Measurements from ENCODE around the gene AKAP13. TPM values are rescaled to one million over a fixed set of nuclear protein-coding genes. Genes with fewer than 3 reads are reported as not detected.

The AKAP13 gene
- polyA plus RNA-seq, 1 donor from 2014 or later, result 152 TPM

DNA sequence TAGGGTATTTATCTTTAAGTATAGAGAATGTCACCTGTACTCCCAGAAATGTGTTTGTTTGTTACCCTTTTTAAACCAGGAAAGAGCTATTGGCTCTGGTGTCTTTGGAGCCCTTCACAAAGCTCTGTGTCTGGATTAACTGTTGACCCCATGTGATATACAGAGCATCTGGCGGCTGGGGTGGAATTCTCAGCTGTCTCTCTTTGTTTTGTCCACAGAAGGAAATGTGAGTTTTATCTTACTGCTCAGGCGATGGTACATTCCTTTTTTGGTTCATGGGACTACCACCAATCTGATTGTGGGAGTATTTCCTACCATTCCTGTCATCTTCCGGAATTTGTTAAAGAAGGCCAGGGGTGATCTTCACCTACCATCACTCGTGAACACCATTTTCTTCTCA is 120.3 kb downstream of the AKAP13 start:
- Mint-ChIP-seq H3K36me3 (peaks cover 3% of the 10 kb centered on the region), H3K4me3 (no peak overlapping the region), H3K4me1 (peaks cover 52 to 70% (median 64%) of the 10 kb centered on the region in 3 donors), H3K9me3 (no peaks in the 10 kb centered on the region), H3K27me3 (no peaks in the 10 kb centered on the region), H3K27ac (no peak overlapping the region)

DNA sequence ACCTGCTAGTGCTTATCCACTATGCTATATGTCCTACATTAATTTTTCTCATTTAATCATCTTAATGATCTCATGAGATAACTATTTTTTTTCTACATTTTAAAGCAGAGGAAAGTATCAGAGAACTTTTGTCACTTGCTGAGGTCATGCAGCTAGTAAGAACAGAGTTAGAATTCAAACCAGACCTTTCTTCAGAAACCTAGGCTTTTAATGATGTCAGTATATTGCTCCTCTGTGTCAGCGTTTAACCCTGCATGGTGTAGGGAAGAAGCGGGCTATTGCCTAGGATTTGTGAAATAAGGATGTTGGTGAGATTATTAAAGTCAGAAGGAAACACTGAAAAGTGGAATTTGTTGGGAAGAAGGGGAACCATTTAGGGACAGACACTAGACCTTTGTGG is 121.2 kb downstream of the AKAP13 start:
- H3K4me3 Mint-ChIP-seq, result no peak overlapping the region
- no peaks in the 10 kb centered on the region for H3K9me3 Mint-ChIP-seq
- no peaks in the 10 kb centered on the region for H3K27me3 Mint-ChIP-seq
- H3K27ac Mint-ChIP-seq, result peak overlapping the region in 2 of 3 donors; percentile 10 to 57
- H3K4me1 Mint-ChIP-seq, result peaks cover 50 to 66% (median 60%) of the 10 kb centered on the region in 3 donors
- H3K36me3 Mint-ChIP-seq, result peaks cover 3% of the 10 kb centered on the region

DNA sequence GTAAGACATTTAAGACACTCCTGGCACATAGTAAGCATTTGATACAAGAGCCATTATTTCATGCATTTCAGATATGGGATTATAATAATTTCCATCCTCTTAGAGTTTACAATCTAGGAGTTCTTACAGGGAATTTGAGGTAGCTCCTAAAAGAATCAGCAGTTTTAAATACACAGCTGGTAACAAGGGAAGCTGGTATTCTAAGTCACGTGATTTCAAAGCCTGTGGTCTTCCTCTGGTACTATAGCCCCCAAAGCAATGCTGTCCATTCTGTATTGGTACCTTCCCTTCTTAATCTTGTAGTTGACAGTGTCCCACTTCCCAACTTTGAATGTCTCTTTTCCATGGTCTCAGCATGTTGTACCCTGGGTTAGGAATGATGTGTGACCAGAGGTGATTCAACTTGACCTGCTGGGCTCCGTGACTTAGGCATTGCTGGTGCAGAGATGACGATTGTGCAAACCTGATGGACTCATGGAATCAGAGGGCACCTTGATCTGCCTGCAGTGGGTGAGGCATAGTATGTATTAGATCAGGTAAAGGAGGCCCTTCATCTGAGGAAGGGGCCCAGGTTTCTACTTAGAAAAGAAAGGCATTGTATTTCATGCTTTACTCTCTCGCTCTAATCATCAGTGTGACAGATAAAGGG is 122.9 kb downstream of the AKAP13 start:
- H3K4me1 Mint-ChIP-seq, result peaks cover 42 to 56% (median 49%) of the 10 kb centered on the region in 3 donors
- H3K27ac Mint-ChIP-seq, result peak overlapping the region in 2 of 3 donors; percentile 23 to 37
- peak overlapping the region in 1 of 4 donors; percentile 47 for H3K4me3 Mint-ChIP-seq
- H3K36me3 Mint-ChIP-seq, result no peaks in the 10 kb centered on the region
- no peaks in the 10 kb centered on the region for H3K9me3 Mint-ChIP-seq
- H3K27me3 Mint-ChIP-seq, result no peaks in the 10 kb centered on the region

DNA sequence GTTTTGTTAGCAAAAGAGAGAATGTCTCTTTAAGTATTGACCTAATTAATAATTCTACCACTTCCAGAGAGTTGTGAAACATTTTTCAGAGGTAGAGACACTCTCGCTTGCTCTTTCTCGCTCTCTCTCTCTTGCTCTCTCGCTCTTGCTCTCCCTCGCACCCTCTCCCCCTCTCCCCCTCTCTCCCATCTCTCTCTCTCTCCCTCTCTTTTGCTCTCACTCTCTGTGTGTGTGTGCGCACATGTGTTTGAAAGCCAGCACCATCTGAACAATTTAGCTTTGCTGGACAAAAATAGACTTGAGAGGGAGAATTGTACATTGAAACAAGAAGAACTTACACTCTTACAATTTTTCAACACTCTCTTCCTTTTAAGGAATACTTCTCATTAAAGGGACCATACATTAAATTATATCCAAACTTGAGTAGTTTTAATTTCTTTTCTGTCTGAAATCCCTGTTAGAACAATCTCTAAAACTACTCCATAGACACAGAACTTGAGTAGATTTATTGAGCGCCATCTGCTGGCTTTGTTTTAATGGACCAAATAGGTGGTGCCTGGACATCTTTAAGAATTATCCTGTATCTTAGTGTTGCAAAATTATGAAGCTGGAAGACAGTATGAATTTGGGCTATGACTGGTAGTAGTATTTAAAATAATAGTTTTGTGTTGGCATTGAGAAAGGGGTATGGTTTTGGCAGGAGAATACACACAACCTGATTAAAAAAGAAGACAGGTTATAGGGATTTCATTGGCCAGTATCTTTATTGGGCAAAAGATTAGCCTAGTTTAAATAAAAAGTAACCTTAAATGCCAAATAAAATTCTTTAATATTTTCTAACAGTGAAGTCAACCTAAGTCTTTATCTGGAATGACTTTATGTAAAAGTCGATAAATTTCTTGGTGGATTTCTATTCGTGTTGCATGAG is 124.6 kb downstream of the AKAP13 start:
- peak overlapping the region in 1 of 4 donors; percentile 24 for H3K4me3 Mint-ChIP-seq
- peaks cover 2% of the 10 kb centered on the region for H3K36me3 Mint-ChIP-seq
- H3K9me3 Mint-ChIP-seq, result no peaks in the 10 kb centered on the region
- peaks cover 37 to 45% (median 40%) of the 10 kb centered on the region in 3 donors for H3K4me1 Mint-ChIP-seq
- no peaks in the 10 kb centered on the region for H3K27me3 Mint-ChIP-seq
- peak overlapping the region; percentile 20 to 95 (median 50) for H3K27ac Mint-ChIP-seq

DNA sequence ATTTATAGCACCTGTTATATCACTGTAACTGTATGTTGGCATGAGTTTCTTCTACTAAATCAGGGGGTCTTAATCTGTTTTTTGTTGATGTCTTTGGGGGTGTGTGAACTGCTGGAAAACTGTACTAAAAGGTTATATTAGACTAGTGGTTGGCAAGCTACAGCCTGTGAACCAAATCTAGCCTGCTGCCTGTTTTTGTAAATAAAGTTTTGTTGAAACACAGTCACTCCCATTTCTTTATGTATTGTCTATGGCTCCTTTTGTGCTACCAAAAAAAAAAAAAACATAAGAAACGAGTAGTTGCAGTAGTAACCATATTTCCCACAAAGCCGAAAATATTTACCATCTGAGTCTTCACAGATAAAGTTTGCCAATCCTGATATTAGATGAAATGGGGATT is 126.7 kb downstream of the AKAP13 start:
- Mint-ChIP-seq H3K4me1 (peaks cover 39 to 41% (median 40%) of the 10 kb centered on the region in 3 donors), H3K36me3 (peaks cover 4% of the 10 kb centered on the region), H3K27me3 (no peaks in the 10 kb centered on the region), H3K27ac (no peak overlapping the region), H3K9me3 (no peaks in the 10 kb centered on the region), H3K4me3 (no peak overlapping the region)

DNA sequence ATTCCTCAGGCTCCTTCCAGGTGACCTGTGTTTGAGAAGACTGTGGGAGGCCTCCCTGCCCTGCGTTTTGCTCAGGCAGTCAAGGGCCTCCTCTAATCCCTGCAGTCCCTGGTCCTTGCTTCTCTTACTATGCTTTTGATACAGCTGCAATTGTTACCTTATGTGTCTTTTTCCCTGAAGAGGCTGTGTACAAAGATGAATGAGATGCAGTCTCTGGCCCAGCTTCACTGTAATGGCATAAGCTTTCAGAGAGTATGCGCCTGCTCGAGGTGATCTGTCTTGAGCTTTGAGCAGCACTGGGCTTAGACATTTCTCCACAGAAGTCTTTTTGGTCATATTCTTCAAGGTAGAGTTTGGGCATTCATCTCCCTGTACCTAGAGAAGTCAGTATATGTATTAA is 129.6 kb downstream of the AKAP13 start:
- Mint-ChIP-seq H3K36me3 (peaks cover 4% of the 10 kb centered on the region), H3K27me3 (no peaks in the 10 kb centered on the region), H3K4me1 (peaks cover 26 to 45% (median 44%) of the 10 kb centered on the region in 3 donors), H3K4me3 (no peak overlapping the region), H3K9me3 (no peaks in the 10 kb centered on the region), H3K27ac (no peak overlapping the region)

DNA sequence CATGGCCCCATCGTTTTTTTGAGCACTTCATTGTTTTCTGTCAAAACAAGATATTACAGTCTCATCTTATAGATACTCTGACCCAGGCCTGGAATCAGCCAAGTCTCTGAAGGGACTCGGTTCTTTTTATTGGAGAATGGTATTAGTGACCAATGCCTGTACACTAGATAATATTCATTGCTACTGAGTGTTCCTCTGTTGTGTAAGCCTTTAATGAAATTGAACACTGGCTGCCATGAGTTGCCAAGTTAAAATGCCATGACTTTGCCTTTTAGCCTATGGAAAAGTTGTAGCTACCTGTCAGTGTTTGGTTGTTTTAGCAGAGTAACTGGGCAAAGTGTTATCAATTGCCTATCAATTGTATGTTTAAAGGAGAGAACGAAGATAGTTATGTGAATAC is 134.0 kb downstream of the AKAP13 start:
- H3K4me3 Mint-ChIP-seq, result no peak overlapping the region
- no peaks in the 10 kb centered on the region for H3K9me3 Mint-ChIP-seq
- H3K27ac Mint-ChIP-seq, result no peak overlapping the region
- peaks cover 5% of the 10 kb centered on the region for H3K36me3 Mint-ChIP-seq
- H3K27me3 Mint-ChIP-seq, result no peaks in the 10 kb centered on the region
- H3K4me1 Mint-ChIP-seq, result peaks cover 35 to 63% (median 55%) of the 10 kb centered on the region in 3 donors

DNA sequence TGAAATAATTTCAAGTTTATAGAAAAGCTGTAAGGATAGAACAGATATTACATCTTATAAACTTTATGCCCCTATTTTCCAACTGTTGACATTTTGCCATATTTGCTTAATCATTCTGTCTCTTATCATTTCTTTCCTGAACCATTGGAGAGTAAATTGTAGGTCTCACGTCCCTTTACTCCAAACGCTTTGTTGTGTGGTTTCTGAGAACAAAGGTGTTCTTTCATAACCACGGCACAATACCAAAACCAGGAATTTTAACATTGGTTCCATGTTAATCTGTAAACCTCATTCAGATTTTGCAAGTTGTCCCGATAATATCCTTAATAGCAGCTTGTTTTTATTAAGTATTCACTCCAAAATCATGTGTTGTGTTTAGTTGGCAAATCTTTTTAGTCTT is 134.8 kb downstream of the AKAP13 start:
- H3K9me3 Mint-ChIP-seq, result no peaks in the 10 kb centered on the region
- peaks cover 5% of the 10 kb centered on the region for H3K36me3 Mint-ChIP-seq
- H3K4me3 Mint-ChIP-seq, result no peak overlapping the region
- peaks cover 35 to 63% (median 54%) of the 10 kb centered on the region in 3 donors for H3K4me1 Mint-ChIP-seq
- H3K27ac Mint-ChIP-seq, result no peak overlapping the region
- no peaks in the 10 kb centered on the region for H3K27me3 Mint-ChIP-seq

DNA sequence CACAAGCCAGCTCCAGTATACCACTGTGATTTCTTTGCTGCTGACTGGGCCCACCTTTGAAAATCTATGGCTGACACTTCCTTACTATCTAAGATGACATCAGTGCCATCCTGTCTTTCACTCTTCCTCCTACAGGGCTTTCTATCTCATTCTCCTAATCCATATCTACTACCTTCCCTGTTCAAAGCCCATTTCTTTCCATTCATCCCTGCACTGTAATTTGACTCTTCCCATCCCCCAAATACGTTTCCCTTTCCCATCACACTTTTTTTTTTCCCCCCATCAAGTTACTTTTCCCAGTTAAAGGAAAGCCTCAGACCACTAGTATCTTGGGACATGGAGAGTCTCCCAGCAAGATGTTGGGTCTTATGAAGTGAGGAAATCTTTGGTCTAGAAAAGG is 136.7 kb downstream of the AKAP13 start:
- no peaks in the 10 kb centered on the region for H3K9me3 Mint-ChIP-seq
- peak overlapping the region in 1 of 4 donors; percentile 58 for H3K4me3 Mint-ChIP-seq
- no peaks in the 10 kb centered on the region for H3K27me3 Mint-ChIP-seq
- peaks cover 3% of the 10 kb centered on the region for H3K36me3 Mint-ChIP-seq
- peak overlapping the region in 1 of 3 donors; percentile 50 for H3K27ac Mint-ChIP-seq
- peaks cover 26 to 62% (median 51%) of the 10 kb centered on the region in 3 donors for H3K4me1 Mint-ChIP-seq

DNA sequence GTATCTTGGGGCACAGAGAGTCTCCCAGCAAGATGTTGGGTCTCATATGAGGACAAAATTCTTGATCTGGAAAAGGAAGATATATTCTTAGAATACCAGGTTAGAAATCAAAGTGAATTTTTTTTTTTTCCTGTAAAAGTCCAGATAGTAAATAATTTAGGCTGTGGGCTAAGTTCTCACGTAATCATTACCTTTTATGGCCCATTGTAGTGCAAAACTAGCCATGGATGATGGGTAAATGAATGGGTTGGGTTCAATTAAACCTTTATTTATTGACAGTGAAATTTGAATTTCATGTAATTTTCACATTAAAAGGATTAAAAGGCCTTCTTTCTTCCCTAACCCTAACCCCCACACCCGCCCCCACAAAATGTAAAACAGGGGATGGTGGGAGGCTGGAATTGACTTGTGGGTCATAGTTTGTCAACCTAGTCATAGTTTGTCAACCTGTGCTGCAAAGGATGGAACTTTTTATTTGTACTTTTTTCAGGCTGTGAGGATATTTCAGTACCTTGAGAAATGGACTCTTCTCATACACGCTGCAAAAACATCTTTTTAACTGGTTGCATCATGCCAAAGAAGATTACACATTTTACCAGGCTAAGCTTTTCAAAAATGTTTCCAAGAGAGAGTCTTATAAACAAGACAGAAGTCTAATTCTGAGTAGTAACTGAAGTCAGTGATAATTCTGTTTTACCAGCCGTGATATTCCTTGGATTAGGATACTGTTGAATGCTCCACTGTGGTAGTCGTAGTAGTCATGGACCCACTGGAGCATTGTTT is 138.8 kb downstream of the AKAP13 start:
- Mint-ChIP-seq H3K4me1 (peaks cover 25 to 57% (median 40%) of the 10 kb centered on the region in 3 donors), H3K9me3 (no peaks in the 10 kb centered on the region), H3K36me3 (peaks cover 4% of the 10 kb centered on the region), H3K27ac (peak overlapping the region in 1 of 3 donors; percentile 39), H3K27me3 (no peaks in the 10 kb centered on the region), H3K4me3 (no peak overlapping the region)

DNA sequence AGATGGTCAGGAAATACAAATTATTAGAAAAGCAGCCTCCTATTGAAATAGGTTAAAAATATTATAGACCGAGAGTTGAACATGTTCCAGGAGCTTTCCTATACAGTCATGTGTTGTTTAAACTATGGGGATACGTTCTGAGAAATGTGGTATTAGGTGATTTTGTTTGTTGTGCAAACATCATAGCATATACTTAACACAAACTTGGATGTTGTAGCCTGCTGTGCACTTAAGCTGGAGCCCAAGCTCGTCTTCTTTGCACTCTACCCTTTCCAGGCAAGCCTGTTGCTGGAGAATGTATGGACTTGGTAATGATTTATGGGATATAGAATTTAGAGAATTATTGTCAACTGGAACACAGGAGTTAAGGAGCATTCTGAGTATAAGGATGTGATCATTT is 140.2 kb downstream of the AKAP13 start:
- Mint-ChIP-seq H3K4me1 (peaks cover 26 to 47% (median 39%) of the 10 kb centered on the region in 3 donors), H3K27ac (peak overlapping the region in 1 of 3 donors; percentile 8), H3K36me3 (peaks cover 4% of the 10 kb centered on the region), H3K9me3 (no peaks in the 10 kb centered on the region), H3K27me3 (no peaks in the 10 kb centered on the region), H3K4me3 (no peak overlapping the region)

DNA sequence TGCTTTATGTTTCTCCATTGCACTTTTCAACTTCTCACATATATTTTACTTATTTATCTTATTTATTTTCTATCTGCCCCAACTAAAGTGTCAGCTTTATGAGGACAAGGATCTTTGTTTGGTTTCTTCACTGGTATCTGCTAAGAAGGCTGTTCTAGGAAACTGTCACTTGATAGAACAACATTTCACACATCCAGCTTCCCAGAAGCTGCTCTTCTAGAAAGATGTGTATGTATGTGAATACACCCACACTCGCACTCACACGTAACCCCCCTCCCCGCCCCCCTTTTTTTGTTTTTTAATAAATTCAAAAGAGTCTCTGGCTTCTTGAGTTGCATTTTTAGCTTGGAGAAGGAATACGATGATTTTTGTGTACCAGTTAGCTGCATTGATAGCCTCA is 143.1 kb downstream of the AKAP13 start:
- Mint-ChIP-seq H3K9me3 (no peaks in the 10 kb centered on the region), H3K4me1 (peaks cover 29 to 48% (median 43%) of the 10 kb centered on the region in 3 donors), H3K4me3 (peak overlapping the region in 1 of 4 donors; percentile 41), H3K36me3 (peaks cover 9% of the 10 kb centered on the region), H3K27me3 (no peaks in the 10 kb centered on the region), H3K27ac (peak overlapping the region in 1 of 3 donors; percentile 25)

DNA sequence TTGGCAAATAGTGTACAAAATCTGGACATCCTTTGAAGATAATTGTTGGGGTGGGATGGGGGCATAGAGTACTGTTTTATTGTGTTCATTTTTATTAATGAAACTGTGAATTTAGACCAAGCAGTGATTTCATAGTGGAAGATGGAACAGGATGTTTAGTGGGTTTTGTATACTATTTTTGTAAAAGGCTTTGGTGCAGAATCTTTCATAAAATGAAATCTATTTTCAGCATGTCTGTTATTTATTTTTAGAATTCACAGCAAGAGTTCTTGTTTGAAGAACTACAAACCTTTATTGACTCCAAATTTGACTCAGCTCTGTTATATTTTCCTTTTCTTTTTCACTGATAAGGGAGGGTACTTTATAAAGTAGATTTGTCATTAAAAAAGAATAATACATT is 145.4 kb downstream of the AKAP13 start:
- Mint-ChIP-seq H3K36me3 (peaks cover 11% of the 10 kb centered on the region), H3K27ac (peak overlapping the region in 2 of 3 donors; percentile 54 to 59), H3K27me3 (no peaks in the 10 kb centered on the region), H3K9me3 (no peaks in the 10 kb centered on the region), H3K4me3 (peak overlapping the region in 2 of 4 donors; percentile 30 to 56), H3K4me1 (peaks cover 29 to 48% (median 39%) of the 10 kb centered on the region in 3 donors)

DNA sequence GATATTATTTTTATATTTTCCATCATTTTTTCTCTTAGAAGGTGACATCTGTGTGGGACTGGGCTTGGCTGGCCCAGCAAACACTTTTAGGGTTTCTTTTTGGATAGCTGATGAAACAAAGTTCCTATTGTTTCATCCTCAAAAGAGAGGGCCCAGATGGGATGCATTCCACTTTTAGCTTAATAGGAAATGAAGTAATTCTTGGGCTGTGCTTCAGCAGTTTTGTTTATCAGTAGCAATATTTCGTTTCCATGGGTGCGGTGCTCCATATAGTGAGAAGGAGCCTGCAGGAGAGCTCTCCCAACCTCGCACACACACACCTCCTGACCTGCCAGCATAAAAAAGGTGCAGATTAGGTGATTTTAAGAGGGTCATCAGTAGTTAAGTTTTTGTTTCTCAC is 147.5 kb downstream of the AKAP13 start:
- H3K36me3 Mint-ChIP-seq, result peaks cover 11% of the 10 kb centered on the region
- H3K27me3 Mint-ChIP-seq, result no peaks in the 10 kb centered on the region
- H3K9me3 Mint-ChIP-seq, result no peaks in the 10 kb centered on the region
- H3K4me3 Mint-ChIP-seq, result no peak overlapping the region
- H3K27ac Mint-ChIP-seq, result peak overlapping the region; percentile 16 to 74 (median 23)
- peaks cover 44 to 59% (median 54%) of the 10 kb centered on the region in 3 donors for H3K4me1 Mint-ChIP-seq
